SK-N-SH (cell line): Measurements from ENCODE around the gene SYT1. TPM values are rescaled to one million over a fixed set of nuclear protein-coding genes. Genes with fewer than 3 reads are reported as not detected.

ENCODE experiments used
- CTCF ChIA-PET: fragments of 300-600, 350-600 bp; formaldehyde crosslinking; extraction: SDS; loops from one replicate; lab custom pipeline; 2021; lab: Yijun Ruan, JAX
- POLR2A ChIA-PET: fragments of 350-600 bp; sonication (Branson Sonifier 250); formaldehyde crosslinking; extraction: SDS; loops from one replicate; lab custom pipeline; 2020; ENCODE audit warnings: antibody characterized with exemption, inconsistent platforms; lab: Yijun Ruan, JAX
- DNase-seq: peaks from one replicate; pipeline ENCODE4 v3.0.0; 2012
- H2AFZ ChIP-seq: fragments of 200-600 bp; sonication (generic); 2 replicates; pipeline ENCODE4 v1.8.1; 2016; ENCODE audit warnings: antibody characterized with exemption, mild to moderate bottlenecking, low read depth
- H3F3A ChIP-seq: fragments of 200-600 bp; sonication (generic); replicated peaks from 2 replicates; pipeline ENCODE3; 2016; ENCODE audit warnings: antibody characterized with exemption, mild to moderate bottlenecking; ENCODE audit not compliant: insufficient read depth
- H3K27ac ChIP-seq, 2 experiments: fragments of 200-500 bp in 1 of 2; fragments of 200-600 bp in 1 of 2; sonication (Bioruptor generic) in 1 of 2; sonication (generic), shearing (Covaris generic) in 1 of 2; 2 replicates each; pipeline versions ENCODE4 v1.5.1 to v1.6.1; 2014 to 2016; ENCODE audit warnings: low read depth in 2 of 2, inconsistent platforms in 1 of 2, low read length in 1 of 2, mild to moderate bottlenecking in 1 of 2, mixed read lengths in 1 of 2
- H3K27me3 ChIP-seq: fragments of 200-600 bp; sonication (generic), shearing (Covaris generic); 2 replicates; pipeline ENCODE4 v1.6.1; 2016; ENCODE audit warnings: mixed run types; ENCODE audit not compliant: insufficient read depth
- H3K36me3 ChIP-seq, 2 experiments: fragments of 200-500 bp in 1 of 2; fragments of 200-600 bp in 1 of 2; sonication (Bioruptor generic) in 1 of 2; sonication (generic) in 1 of 2; replicated peaks in 1 of 2; 2 replicates each; pipeline versions ENCODE3 to v1.5.1; 2014 to 2016; ENCODE audit warnings: low read length in 1 of 2, mild to moderate bottlenecking in 1 of 2; ENCODE audit not compliant: insufficient read depth in 2 of 2, control insufficient read depth in 1 of 2
- H3K4me1 ChIP-seq, 2 experiments: fragments of 200-500 bp in 1 of 2; fragments of 200-600 bp in 1 of 2; sonication (Bioruptor generic) in 1 of 2; sonication (generic), shearing (Covaris generic) in 1 of 2; 2 replicates each; pipeline versions ENCODE4 v1.5.1 to v1.6.1; 2014 to 2016; ENCODE audit warnings: low read depth in 1 of 2, low read length in 1 of 2, mixed run types in 1 of 2; ENCODE audit not compliant: insufficient read depth in 2 of 2, control insufficient read depth in 1 of 2
- H3K4me2 ChIP-seq: fragments of 200-600 bp; sonication (generic), shearing (Covaris generic); 2 replicates; pipeline ENCODE4 v1.6.1; 2017; ENCODE audit warnings: mixed run types
- H3K4me3 ChIP-seq, 2 experiments: fragments of 200-500 bp in 1 of 2; fragments of 200-600 bp in 1 of 2; sonication (Bioruptor generic) in 1 of 2; sonication (generic), shearing (Covaris generic) in 1 of 2; 2 replicates each; pipeline versions ENCODE4 v1.5.1 to v1.8.1; 2014 to 2016; ENCODE audit warnings: low read depth in 2 of 2, inconsistent platforms in 1 of 2, low read length in 1 of 2, mild to moderate bottlenecking in 1 of 2, mixed read lengths in 1 of 2, moderate library complexity in 1 of 2
- H3K79me2 ChIP-seq: fragments of 200-600 bp; sonication (generic); 2 replicates; pipeline ENCODE4 v1.8.1; 2017; ENCODE audit warnings: mild to moderate bottlenecking; ENCODE audit not compliant: insufficient read depth
- H3K9ac ChIP-seq: fragments of 200-600 bp; sonication (generic); 2 replicates; pipeline ENCODE4 v1.6.1; 2017; ENCODE audit warnings: mixed run types
- H3K9me2 ChIP-seq: fragments of 200-600 bp; sonication (generic); 2 replicates; pipeline ENCODE4 v1.6.1; 2017; ENCODE audit warnings: mixed run types
- H3K9me3 ChIP-seq: fragments of 200-600 bp; sonication (generic); 2 replicates; pipeline ENCODE4 v1.6.1; 2017; ENCODE audit warnings: mixed run types, mild to moderate bottlenecking, moderate library complexity
- H4K20me1 ChIP-seq: fragments of 200-600 bp; sonication (generic); 2 replicates; pipeline ENCODE4 v1.6.1; 2017; ENCODE audit warnings: mild to moderate bottlenecking, mixed run types; ENCODE audit not compliant: insufficient read depth
- EP300 ChIP-seq, 2 experiments: IDR thresholded peaks; 2 replicates each; pipeline versions ENCODE4 v1.4.0 to v1.6.1; 2012; ENCODE audit warnings: borderline replicate concordance in 1 of 2, low read depth in 1 of 2, low read length in 1 of 2
- GATA2 ChIP-seq: sonication (generic); formaldehyde crosslinking; IDR thresholded peaks from 2 replicates; pipeline ENCODE4 v1.5.0; 2020; ENCODE audit warnings: mild to moderate bottlenecking, missing genetic modification reagents
- MEF2A ChIP-seq: IDR thresholded peaks from 2 replicates; pipeline ENCODE4 v1.4.0; 2012; ENCODE audit warnings: low read depth, borderline replicate concordance
- NFIC ChIP-seq: IDR thresholded peaks from 2 replicates; pipeline ENCODE4 v1.4.0; 2012; ENCODE audit warnings: borderline replicate concordance
- NRF1 ChIP-seq: IDR thresholded peaks from 2 replicates; pipeline ENCODE4 v1.6.1; 2012; ENCODE audit warnings: low read depth, mild to moderate bottlenecking, low read length
- POLR2AphosphoS5 ChIP-seq: IDR thresholded peaks from 2 replicates; pipeline ENCODE4 v1.6.1; 2012; ENCODE audit warnings: low read depth, low read length
- RCOR1 ChIP-seq: fragments of 150-350 bp; IDR thresholded peaks from 2 replicates; pipeline ENCODE4 v1.6.1; 2017; ENCODE audit warnings: antibody characterized with exemption, low read length
- RFX5 ChIP-seq: IDR thresholded peaks from 2 replicates; pipeline ENCODE4 v1.6.1; 2012; ENCODE audit warnings: mild to moderate bottlenecking, improper control_type of control experiment, low read length
- RXRA ChIP-seq: IDR thresholded peaks from 2 replicates; pipeline ENCODE4 v1.4.0; 2012; ENCODE audit warnings: low read depth, mild to moderate bottlenecking, borderline replicate concordance
- SIN3A ChIP-seq: IDR thresholded peaks from 2 replicates; pipeline ENCODE4 v1.6.1; 2012; ENCODE audit warnings: low read depth, mild to moderate bottlenecking, low read length, moderate library complexity, borderline replicate concordance
- SMC3 ChIP-seq: IDR thresholded peaks from 2 replicates; pipeline ENCODE4 v1.6.1; 2012; ENCODE audit warnings: low read depth, low read length, improper control_type of control experiment
- TCF12 ChIP-seq: IDR thresholded peaks from 2 replicates; pipeline ENCODE4 v1.4.0; 2012
- WGBS: methylation state at CpG from one replicate; pipeline ENCODE4 v1.1.6; 2017; ENCODE audit warnings: low lambda C conversion rate; 5-methylcytosine and 5-hydroxymethylcytosine counted together
- polyA plus RNA-seq, 3 experiments: library from polyadenylated mRNA; depleted of rRNA; stranded (reverse); fragments of >200 nt; gene quantifications; 2 replicates each; pipeline ENCODE4 v1.2.3, GENCODE V29; 2012
- TF ChIP-seq, protein P1 (sequence below): IDR thresholded peaks from 2 replicates; pipeline ENCODE4 v1.6.1; 2012; ENCODE audit warnings: mild to moderate bottlenecking, low read depth, low read length, moderate library complexity
- TF ChIP-seq, protein P2 (sequence below): fragments of 150-350 bp; IDR thresholded peaks from 2 replicates; pipeline ENCODE4 v1.6.1; 2017; ENCODE audit warnings: antibody characterized with exemption, low read length, low read depth, borderline replicate concordance
- TF ChIP-seq, protein P3 (sequence below): IDR thresholded peaks from 2 replicates; pipeline ENCODE4 v1.4.0; 2012; ENCODE audit warnings: low read depth, borderline replicate concordance

Gene SYT1
- polyA plus RNA-seq, 1 of the 3 experiments (the other 2 are of a cell fraction): 12.7 TPM

DNA sequence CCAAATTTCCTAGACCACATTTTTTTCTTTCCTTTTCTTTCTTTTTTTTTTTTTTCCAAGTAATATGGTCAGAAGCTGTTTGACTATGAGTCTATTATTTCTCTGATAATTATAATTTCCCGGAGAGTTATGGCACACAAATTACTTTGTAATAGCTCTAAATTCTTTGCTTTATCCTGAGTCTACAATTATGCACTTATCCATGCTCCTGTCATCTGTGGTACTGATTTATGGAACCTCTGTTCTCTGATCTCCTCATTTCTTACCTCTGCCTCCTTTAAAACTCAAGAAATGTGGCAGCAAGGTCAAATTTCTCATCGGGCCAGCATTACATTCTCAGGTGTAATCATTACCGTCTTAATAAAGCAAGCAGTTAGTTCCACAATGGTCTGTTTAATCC lies 544.1 kb downstream of the SYT1 start (continued):
- TF ChIP-seq, protein P1, sequence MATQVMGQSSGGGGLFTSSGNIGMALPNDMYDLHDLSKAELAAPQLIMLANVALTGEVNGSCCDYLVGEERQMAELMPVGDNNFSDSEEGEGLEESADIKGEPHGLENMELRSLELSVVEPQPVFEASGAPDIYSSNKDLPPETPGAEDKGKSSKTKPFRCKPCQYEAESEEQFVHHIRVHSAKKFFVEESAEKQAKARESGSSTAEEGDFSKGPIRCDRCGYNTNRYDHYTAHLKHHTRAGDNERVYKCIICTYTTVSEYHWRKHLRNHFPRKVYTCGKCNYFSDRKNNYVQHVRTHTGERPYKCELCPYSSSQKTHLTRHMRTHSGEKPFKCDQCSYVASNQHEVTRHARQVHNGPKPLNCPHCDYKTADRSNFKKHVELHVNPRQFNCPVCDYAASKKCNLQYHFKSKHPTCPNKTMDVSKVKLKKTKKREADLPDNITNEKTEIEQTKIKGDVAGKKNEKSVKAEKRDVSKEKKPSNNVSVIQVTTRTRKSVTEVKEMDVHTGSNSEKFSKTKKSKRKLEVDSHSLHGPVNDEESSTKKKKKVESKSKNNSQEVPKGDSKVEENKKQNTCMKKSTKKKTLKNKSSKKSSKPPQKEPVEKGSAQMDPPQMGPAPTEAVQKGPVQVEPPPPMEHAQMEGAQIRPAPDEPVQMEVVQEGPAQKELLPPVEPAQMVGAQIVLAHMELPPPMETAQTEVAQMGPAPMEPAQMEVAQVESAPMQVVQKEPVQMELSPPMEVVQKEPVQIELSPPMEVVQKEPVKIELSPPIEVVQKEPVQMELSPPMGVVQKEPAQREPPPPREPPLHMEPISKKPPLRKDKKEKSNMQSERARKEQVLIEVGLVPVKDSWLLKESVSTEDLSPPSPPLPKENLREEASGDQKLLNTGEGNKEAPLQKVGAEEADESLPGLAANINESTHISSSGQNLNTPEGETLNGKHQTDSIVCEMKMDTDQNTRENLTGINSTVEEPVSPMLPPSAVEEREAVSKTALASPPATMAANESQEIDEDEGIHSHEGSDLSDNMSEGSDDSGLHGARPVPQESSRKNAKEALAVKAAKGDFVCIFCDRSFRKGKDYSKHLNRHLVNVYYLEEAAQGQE: no peak
- no peak for TF ChIP-seq POLR2AphosphoS5
- TF ChIP-seq RXRA: no peak
- no peak for TF ChIP-seq RCOR1

DNA sequence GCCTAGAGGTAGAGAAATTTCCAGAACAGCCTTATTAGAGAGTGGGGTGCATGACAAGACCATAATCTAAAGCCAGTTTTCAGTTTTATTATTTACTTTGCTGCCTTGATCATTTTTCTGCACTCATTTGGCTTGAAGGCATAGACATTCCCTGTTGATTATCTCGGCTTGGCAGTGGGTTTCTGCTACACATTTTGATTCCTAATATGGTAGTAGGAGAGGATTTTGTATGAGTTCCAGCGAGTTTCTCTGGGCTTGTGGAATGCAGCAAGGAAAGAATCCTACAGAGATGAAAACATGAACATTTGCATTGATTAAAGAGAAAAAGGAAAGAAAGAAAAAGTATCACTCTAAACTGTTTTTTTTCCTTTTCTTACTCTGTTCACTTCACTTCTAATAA lies 545.0 kb downstream of the SYT1 start:
- Histone ChIP-seq H3K27me3 (no peaks in the 10 kb centered on the region), H4K20me1 (no peaks in the 10 kb centered on the region), H3K9ac (no peak overlapping the region), H3K9me3 (no peaks in the 10 kb centered on the region), H3K4me3 (no peak overlapping the region), H3K9me2 (no peaks in the 10 kb centered on the region), H3K4me2 (peak overlapping the region; percentile 60), H3F3A (peaks cover 5% of the 10 kb centered on the region), H3K36me3 (no peaks in the 10 kb centered on the region), H3K27ac (peak overlapping the region; percentile 59 to 83; a peak in 2 of 4 replicates), H3K4me1 (peaks cover 0 to 23% of the 10 kb centered on the region in 2 experiments), H3K79me2 (no peaks in the 10 kb centered on the region), H2AFZ (no peak overlapping the region)
- WGBS: 9% methylated on average over 2 of the region's 2 CpGs
- no peak for DNase-seq
- POLR2A ChIA-PET: no interaction called here
- TF ChIP-seq SMC3 (no peak), TCF12 (peak; percentile 50; the same call in 1 of the 2 replicates), MEF2A (no peak), NFIC (peak; percentile 65; the same call in 1 of the 2 replicates), EP300 (IDR thresholded peaks at IDR 0.05; ENCODE audit: borderline replicate concordance in 1 of 2, low read depth in 1 of 2, low read length in 1 of 2) (peak in 1 of 2 experiments; percentile 44; a peak in 1 of 4 replicates), RFX5 (no peak), SIN3A (no peak), NRF1 (no peak), GATA2 (CRISPR knock-in tag) (no peak), POLR2AphosphoS5 (no peak)
- TF ChIP-seq, protein P1: no peak
- TF ChIP-seq, protein P2, sequence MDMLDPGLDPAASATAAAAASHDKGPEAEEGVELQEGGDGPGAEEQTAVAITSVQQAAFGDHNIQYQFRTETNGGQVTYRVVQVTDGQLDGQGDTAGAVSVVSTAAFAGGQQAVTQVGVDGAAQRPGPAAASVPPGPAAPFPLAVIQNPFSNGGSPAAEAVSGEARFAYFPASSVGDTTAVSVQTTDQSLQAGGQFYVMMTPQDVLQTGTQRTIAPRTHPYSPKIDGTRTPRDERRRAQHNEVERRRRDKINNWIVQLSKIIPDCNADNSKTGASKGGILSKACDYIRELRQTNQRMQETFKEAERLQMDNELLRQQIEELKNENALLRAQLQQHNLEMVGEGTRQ: no peak
- TF ChIP-seq, protein P3, sequence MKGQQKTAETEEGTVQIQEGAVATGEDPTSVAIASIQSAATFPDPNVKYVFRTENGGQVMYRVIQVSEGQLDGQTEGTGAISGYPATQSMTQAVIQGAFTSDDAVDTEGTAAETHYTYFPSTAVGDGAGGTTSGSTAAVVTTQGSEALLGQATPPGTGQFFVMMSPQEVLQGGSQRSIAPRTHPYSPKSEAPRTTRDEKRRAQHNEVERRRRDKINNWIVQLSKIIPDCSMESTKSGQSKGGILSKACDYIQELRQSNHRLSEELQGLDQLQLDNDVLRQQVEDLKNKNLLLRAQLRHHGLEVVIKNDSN: no peak
- TF ChIP-seq, all 33 proteins: peak for 3
- CTCF ChIA-PET: no interaction called here
